Measurements from ENCODE around the gene SEZ6. TPM values are rescaled to one million over a fixed set of nuclear protein-coding genes. Genes with fewer than 3 reads are reported as not detected.

SEZ6 gene
- total RNA-seq, 2 experiments from 2014 or later, result not detected

GRCh38 chr17:28950752-28951427 lies 54.9 kb downstream of the SEZ6 start:
- DNase-seq, result no peak
- Mint-ChIP-seq H3K27ac (peak overlapping the region; percentile 94), H3K4me3 (peak overlapping the region; percentile 94), H3K27me3 (no peaks in the 10 kb centered on the region), H3K4me1 (peaks cover 28% of the 10 kb centered on the region), H3K36me3 (ENCODE audit: low read depth) (peaks cover 40% of the 10 kb centered on the region), H3K9me3 (no peaks in the 10 kb centered on the region)
- ChIA-PET CTCF (interaction anchor here (1.0 to 6.6 kb wide), 12 partner anchors 14 to 290 kb away, joined by 3 to 93 read pairs (median 15); partner anchors contain the start of genes DHRS13, NEK8, RPL23A and SDF2), POLR2A (interaction anchor here (0.7 to 7.2 kb wide), 32 partner anchors 12 to 615 kb away, joined by 3 to 90 read pairs (median 6); partner anchors contain the start of genes DHRS13, FAM222B, FLOT2 and IFT20)

- ChIA-PET POLR2A (interaction anchor here (0.7 to 7.2 kb wide), 30 partner anchors 10 to 617 kb away, joined by 3 to 90 read pairs (median 5); partner anchors contain the start of genes ABHD15, BLTP2, DHRS13 and FAM222B), CTCF (interaction anchor here (0.6 to 6.6 kb wide), 13 partner anchors 16 to 1414 kb away, joined by 3 to 93 read pairs (median 5); partner anchors contain the start of genes DHRS13, FLOT2, NEK8 and RPL23A)
- Mint-ChIP-seq H3K4me1 (peaks cover 35% of the 10 kb centered on the region), H3K9me3 (no peaks in the 10 kb centered on the region), H3K36me3 (ENCODE audit: low read depth) (peaks cover 45% of the 10 kb centered on the region), H3K4me3 (peak overlapping the region; percentile 94), H3K27ac (peak overlapping the region; percentile 94), H3K27me3 (no peaks in the 10 kb centered on the region)
- DNase-seq, result peak; percentile 61
These were observed 55.6 kb downstream of the SEZ6 start for GRCh38 chr17:28950017-28950751.

DNA sequence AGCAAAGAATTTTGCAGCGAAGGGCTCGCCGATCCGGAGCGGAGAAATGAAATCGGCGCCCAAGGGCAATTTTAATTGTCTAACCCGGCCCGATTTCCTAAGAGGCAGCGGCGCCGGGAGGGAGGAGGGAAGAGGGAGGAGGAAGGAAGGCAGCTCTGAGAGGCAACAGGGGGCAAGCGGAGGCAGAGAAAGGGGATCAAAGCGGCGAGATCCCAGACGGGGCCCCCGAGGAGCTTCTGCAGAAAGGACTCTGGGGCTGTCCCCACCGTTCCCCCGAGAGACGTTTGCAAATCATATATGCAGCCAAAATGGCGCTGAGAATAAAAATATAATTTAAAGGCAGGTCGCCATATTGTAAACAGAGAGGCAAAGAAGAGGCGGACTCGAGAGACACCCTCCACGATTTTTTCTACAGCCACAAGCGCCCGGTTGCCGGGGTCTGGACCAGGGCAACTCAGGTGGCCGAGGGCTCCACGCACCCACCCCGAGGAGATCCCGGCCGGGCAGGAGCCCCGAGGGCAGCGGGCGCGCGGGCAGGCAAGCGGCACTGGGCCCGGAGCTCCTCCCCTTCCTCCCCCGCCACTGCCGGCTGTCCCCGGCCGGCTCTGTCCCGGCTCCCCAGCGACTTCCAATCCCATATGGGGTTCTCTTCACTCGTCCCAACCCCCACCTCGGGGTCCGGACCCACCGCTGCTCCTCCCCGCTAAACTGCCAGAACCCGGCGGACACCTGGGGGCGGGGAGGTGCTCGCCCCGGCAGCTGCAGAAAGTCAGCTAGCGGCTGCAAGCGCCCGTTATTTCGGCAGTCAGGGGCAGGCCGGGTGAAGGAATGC lies 56.4 kb downstream of the SEZ6 start:
- peak; percentile 62 for DNase-seq
- Mint-ChIP-seq H3K27me3 (no peaks in the 10 kb centered on the region), H3K4me1 (peaks cover 42% of the 10 kb centered on the region), H3K9me3 (no peaks in the 10 kb centered on the region), H3K4me3 (peak overlapping the region; percentile 94), H3K36me3 (ENCODE audit: low read depth) (peaks cover 50% of the 10 kb centered on the region), H3K27ac (peak overlapping the region; percentile 94)
- CTCF ChIA-PET, result interaction anchor here (0.6 to 6.6 kb wide), 14 partner anchors 16 to 1414 kb away, joined by 3 to 93 read pairs (median 4); partner anchors contain the start of genes DHRS13, FLOT2, NEK8 and SDF2
- POLR2A ChIA-PET, result interaction anchor here (0.7 to 7.2 kb wide), 29 partner anchors 8 to 618 kb away, joined by 3 to 90 read pairs (median 5); partner anchors contain the start of genes ABHD15, BLTP2, DHRS13 and FAM222B

GRCh38 chr17:28948873-28949184 lies 57.0 kb downstream of the SEZ6 start:
- peaks cover 56% of the 10 kb centered on the region for H3K36me3 Mint-ChIP-seq (ENCODE audit: low read depth)
- H3K27me3 Mint-ChIP-seq, result no peaks in the 10 kb centered on the region
- peak overlapping the region; percentile 94 for H3K4me3 Mint-ChIP-seq
- ChIA-PET CTCF (interaction anchor here (0.9 to 6.6 kb wide), 9 partner anchors 11 to 666 kb away, joined by 3 to 93 read pairs (median 4); partner anchors contain the start of genes NEK8 and TLCD1), POLR2A (interaction anchor here (0.9 to 7.2 kb wide), 19 partner anchors 8 to 377 kb away, joined by 3 to 90 read pairs (median 8); partner anchors contain the start of genes DHRS13, FLOT2, NEK8 and NUFIP2)
- peaks cover 47% of the 10 kb centered on the region for H3K4me1 Mint-ChIP-seq
- no peaks in the 10 kb centered on the region for H3K9me3 Mint-ChIP-seq
- no peak for DNase-seq
- peak overlapping the region; percentile 94 for H3K27ac Mint-ChIP-seq

DNA sequence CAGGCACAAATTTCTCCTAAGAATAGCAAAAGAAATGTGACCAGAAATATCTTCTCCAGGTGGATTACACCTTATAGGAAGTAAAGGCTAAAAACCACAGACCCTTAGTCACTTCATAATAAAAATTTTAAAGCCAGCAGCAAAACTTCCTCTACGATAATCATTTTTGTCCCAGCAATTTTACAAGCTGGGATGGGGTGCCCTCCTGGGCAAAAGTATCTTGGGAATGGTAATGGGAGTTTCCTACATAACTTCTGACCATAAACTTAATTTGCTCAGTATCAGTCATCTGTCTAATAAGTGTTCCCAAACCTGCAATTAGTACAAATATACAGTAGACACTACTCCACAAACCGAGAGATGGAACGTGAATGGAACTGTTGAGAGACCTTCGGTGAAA lies 57.5 kb downstream of the SEZ6 start:
- Mint-ChIP-seq H3K27ac (peak overlapping the region; percentile 94), H3K4me1 (peaks cover 51% of the 10 kb centered on the region), H3K27me3 (no peaks in the 10 kb centered on the region), H3K4me3 (peak overlapping the region; percentile 94), H3K9me3 (no peaks in the 10 kb centered on the region), H3K36me3 (ENCODE audit: low read depth) (peaks cover 61% of the 10 kb centered on the region)
- DNase-seq, result no peak
- POLR2A ChIA-PET, result interaction anchor here (0.9 to 7.2 kb wide), 9 partner anchors 8 to 237 kb away, joined by 3 to 90 read pairs (median 7); partner anchors contain the start of genes NEK8, PROCA1, RPL23A and TLCD1
- CTCF ChIA-PET, result interaction anchor here (0.9 to 6.6 kb wide), 7 partner anchors 10 to 229 kb away, joined by 3 to 93 read pairs (median 4); partner anchors contain the start of genes NEK8, RPL23A and TLCD1

DNA sequence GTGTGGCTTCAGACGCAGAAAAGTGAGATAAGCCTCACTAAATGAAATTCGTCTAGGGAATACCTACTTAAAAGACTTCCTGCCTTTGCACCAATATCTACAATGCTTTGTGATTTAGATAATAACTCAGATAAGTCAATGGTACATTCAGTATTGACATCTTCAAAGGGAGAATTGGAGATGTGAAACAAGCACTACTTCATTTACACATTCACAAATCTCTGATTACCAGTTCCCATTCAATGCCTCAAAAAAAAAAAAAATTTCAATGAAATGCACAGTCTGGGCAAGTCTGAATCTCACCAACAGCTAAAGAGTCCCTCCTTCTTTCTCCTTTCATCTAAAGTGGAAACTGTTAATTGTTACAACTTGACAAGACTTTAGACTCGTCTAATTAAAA lies 58.2 kb downstream of the SEZ6 start:
- Mint-ChIP-seq H3K9me3 (no peaks in the 10 kb centered on the region), H3K27me3 (no peaks in the 10 kb centered on the region), H3K36me3 (ENCODE audit: low read depth) (peaks cover 66% of the 10 kb centered on the region), H3K4me1 (peaks cover 53% of the 10 kb centered on the region), H3K4me3 (peak overlapping the region; percentile 94), H3K27ac (peak overlapping the region; percentile 94)
- CTCF ChIA-PET, result interaction anchor here (0.9 to 6.6 kb wide), 6 partner anchors 9 to 228 kb away, joined by 3 to 93 read pairs (median 4); partner anchors contain the start of genes NEK8, RPL23A and TLCD1
- DNase-seq, result no peak
- POLR2A ChIA-PET, result interaction anchor here (0.9 to 7.2 kb wide), 4 partner anchors 10 to 221 kb away, joined by 3 to 90 read pairs (median 5); partner anchors contain the start of genes NEK8 and TLCD1

DNA sequence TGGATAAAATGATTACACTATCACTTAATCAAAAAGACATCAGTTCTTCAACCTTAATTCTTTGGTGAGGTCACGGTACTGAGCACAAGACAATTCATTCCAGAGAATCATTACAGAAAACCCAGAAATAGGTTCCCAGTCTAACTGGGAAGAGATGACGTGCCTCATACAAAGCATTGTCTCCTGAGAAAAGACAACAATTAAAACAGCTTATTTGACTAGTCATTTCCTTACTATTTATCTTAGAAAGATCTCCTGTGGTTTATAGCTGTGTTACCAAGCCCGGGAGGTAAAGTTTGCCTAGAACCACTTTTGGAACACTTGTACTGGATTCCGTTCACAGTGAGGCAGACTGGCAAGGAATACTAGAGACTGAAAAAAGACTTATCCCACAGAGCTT lies 59.6 kb downstream of the SEZ6 start:
- DNase-seq, result no peak
- peak overlapping the region; percentile 50 for H3K27ac Mint-ChIP-seq
- CTCF ChIA-PET, result interaction anchor here (0.6 to 5.3 kb wide), 11 partner anchors 9 to 219 kb away, joined by 3 to 22 read pairs (median 3); partner anchors contain the start of genes NEK8 and TLCD1
- no peak overlapping the region for H3K4me3 Mint-ChIP-seq
- no peaks in the 10 kb centered on the region for H3K27me3 Mint-ChIP-seq
- POLR2A ChIA-PET, result interaction anchor here (0.8 to 2.0 kb wide), 10 partner anchors 10 to 235 kb away, joined by 3 to 7 read pairs (median 4); partner anchors contain the start of gene PROCA1
- no peaks in the 10 kb centered on the region for H3K9me3 Mint-ChIP-seq
- peaks cover 59% of the 10 kb centered on the region for H3K4me1 Mint-ChIP-seq
- H3K36me3 Mint-ChIP-seq (ENCODE audit: low read depth), result peaks cover 72% of the 10 kb centered on the region

DNA sequence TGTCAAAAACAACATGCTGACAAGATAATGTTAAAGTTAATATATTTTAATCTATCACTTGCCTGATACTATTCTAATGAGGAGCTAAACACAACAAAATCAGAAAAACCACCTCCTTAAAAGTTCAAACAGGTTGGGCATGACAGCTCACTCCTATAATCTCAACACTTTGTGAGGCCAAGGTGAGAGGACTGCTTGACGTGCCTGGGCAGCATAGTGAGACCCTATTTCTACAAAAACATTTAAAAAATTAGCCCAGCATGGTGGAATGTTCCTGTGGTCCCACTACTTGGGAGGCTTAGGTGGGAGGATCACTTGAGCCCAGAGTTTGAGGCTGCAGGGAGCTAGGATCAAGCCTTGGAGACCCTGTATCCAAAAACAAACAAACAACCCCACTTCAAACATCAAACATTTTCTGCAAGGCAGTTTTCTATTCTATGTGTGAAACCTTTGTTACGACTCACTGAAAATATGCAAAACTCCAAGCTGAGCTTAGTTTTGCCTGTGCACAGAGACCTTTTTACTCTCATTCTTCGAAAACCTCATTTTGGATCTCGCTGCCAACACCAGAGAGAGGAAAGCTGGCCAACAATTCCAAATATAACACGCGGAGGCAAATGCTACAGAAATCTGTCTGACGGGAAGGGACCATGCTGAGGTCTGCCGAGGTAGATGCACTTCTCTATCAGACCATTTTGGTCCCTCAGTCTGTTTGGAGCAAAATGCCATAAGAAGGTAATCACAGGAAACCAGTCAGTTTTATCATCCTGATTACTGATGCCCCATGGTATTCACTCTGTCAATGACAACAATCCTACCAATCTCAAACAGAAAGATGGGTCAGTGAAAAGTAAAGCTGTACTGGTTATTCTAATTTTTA lies 60.7 kb downstream of the SEZ6 start:
- H3K4me3 Mint-ChIP-seq, result no peak overlapping the region
- H3K36me3 Mint-ChIP-seq (ENCODE audit: low read depth), result peaks cover 72% of the 10 kb centered on the region
- POLR2A ChIA-PET, result interaction anchor here (0.5 to 1.6 kb wide), 7 partner anchors 9 to 1299 kb away, joined by 3 to 7 read pairs (median 3); no protein-coding TSS in a partner anchor
- H3K9me3 Mint-ChIP-seq, result no peaks in the 10 kb centered on the region
- no peak for DNase-seq
- H3K4me1 Mint-ChIP-seq, result peaks cover 67% of the 10 kb centered on the region
- CTCF ChIA-PET, result interaction anchor here (1.3 to 5.3 kb wide), 5 partner anchors 9 to 218 kb away, joined by 3 to 22 read pairs (median 4); partner anchors contain the start of genes NEK8 and TLCD1
- H3K27ac Mint-ChIP-seq, result peak overlapping the region; percentile 23
- H3K27me3 Mint-ChIP-seq, result no peaks in the 10 kb centered on the region

- Mint-ChIP-seq H3K4me1 (peaks cover 72% of the 10 kb centered on the region), H3K4me3 (no peak overlapping the region), H3K27me3 (no peaks in the 10 kb centered on the region), H3K9me3 (no peaks in the 10 kb centered on the region), H3K36me3 (ENCODE audit: low read depth) (peaks cover 77% of the 10 kb centered on the region), H3K27ac (no peak overlapping the region)
- no peak for DNase-seq
- ChIA-PET POLR2A (interaction anchor here (1.0 kb wide), 1 partner anchor 215 kb away, joined by 3 read pairs; no protein-coding TSS in a partner anchor), CTCF (interaction anchor here (1.3 to 5.3 kb wide), 3 partner anchors 9 to 217 kb away, joined by 3 to 22 read pairs (median 4); partner anchors contain the start of genes NEK8 and TLCD1)
These were observed 61.5 kb downstream of the SEZ6 start for GRCh38 chr17:28944343-28944742.

DNA sequence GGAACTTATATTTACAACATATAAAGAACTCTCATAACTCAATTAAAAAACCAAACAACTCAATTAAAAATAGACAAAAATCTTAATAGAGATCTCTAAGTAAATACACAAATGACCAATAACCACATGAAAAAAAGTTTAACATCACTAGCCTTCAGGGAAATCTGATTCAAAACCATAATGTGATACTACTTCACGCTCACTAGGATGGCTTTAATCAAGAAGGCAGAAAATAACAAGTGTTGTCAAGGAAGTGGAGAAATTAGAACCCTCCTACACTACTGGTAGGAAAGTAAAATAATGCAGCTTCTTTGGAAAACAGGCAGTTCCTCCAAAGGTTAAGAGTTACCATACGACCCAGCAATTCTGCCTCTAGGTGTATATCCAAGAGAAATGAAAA lies 62.9 kb downstream of the SEZ6 start:
- ChIA-PET CTCF (interaction anchor here (1.7 to 5.3 kb wide), 2 partner anchors 179 to 216 kb away, joined by 4 to 22 read pairs; partner anchors contain the start of genes NEK8 and TLCD1), POLR2A (no interaction called here)
- DNase-seq, result no peak
- Mint-ChIP-seq H3K4me3 (no peak overlapping the region), H3K27ac (no peak overlapping the region), H3K4me1 (peaks cover 71% of the 10 kb centered on the region), H3K27me3 (no peaks in the 10 kb centered on the region), H3K36me3 (ENCODE audit: low read depth) (peaks cover 74% of the 10 kb centered on the region), H3K9me3 (no peaks in the 10 kb centered on the region)

DNA sequence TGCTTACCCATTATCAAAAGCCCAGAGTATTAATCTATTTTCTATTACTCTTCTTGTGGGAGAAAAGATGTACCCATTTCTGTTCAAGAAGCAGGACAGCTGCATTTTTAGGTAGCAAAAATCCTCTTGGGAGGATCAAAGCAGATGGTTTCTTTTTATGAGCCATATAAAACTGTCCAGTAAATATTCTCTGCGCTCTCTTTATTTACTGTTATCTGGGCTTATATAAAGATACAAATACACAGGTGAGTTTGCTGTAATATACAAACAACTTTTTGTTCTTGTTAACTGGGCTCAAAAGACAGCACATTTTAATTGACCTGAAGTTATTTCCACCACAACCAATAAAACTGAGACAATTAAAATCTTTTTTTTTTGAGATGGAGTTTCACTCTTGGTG lies 64.6 kb downstream of the SEZ6 start:
- Mint-ChIP-seq H3K27ac (no peak overlapping the region), H3K36me3 (ENCODE audit: low read depth) (peaks cover 63% of the 10 kb centered on the region)
- CTCF ChIA-PET, result no interaction called here

More for the DNA sequence above, 64.6 kb downstream of the SEZ6 start:
- Mint-ChIP-seq H3K9me3 (no peaks in the 10 kb centered on the region), H3K4me1 (peaks cover 70% of the 10 kb centered on the region), H3K27me3 (no peaks in the 10 kb centered on the region), H3K4me3 (no peak overlapping the region)
- POLR2A ChIA-PET, result interaction anchor here (0.9 to 1.5 kb wide), 3 partner anchors 8 to 100 kb away, joined by 3 to 6 read pairs (median 3); no protein-coding TSS in a partner anchor
- no peak for DNase-seq

All from activated CD4-positive, alpha-beta memory T cell treated with anti-CD3 and anti-CD28 coated beads, Interleukin-2, amount 10 ng/mL, durations not matched to agents 7 days and 5 days (primary cell).